PC-3 (cell line): ENCODE results near the gene ACTN4.

Experiments used
- EZH2 ChIP-seq: fragments of 300-600 bp; sonication (generic); IDR thresholded peaks from one replicate; pipeline ENCODE4 v1.6.1; 2017; ENCODE audit warnings: antibody characterized with exemption, mild to moderate bottlenecking, low read length; ENCODE audit not compliant: unreplicated experiment
- TF ChIP-seq, protein P1 (sequence below): fragments of 300-600 bp; sonication (generic); conservative IDR thresholded peaks from 2 replicates; pipeline ENCODE4 v1.5.1; 2017; ENCODE audit warnings: antibody characterized with exemption, low read depth, mild to moderate bottlenecking, low read length

DNA sequence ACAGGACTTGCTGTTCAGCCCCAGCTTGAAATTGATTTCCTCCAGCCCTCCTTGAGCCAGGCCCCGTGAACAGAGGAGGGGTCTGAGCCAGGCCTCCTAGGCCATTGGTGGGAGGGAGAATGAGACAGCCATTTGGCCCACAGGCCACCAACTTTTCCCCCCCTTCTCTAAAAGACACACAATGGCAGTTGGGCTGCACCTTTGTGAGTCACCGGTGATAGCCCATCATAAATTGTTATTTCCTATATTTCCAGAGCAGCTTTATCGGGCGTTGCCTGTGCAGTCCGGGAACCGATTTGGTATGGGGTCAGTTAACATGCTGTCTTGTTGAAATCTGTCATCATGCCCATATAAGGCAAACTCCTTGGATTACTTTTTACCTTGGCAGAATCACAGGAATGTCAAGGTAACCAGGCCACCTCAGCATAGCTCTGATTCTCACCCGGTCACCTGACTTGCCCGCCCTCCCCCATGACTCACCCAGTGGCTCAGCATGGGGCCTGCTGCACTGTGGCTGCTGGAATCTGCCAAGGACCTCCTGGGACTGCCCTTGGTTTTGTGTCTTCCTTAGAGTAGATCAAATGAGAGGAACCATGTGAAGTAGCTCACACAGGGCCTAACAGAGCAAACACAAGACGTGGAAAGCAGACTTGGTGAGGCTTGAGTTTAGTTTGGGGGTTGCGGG, 36.1 kb downstream of the ACTN4 start:
- TF ChIP-seq, protein P1, sequence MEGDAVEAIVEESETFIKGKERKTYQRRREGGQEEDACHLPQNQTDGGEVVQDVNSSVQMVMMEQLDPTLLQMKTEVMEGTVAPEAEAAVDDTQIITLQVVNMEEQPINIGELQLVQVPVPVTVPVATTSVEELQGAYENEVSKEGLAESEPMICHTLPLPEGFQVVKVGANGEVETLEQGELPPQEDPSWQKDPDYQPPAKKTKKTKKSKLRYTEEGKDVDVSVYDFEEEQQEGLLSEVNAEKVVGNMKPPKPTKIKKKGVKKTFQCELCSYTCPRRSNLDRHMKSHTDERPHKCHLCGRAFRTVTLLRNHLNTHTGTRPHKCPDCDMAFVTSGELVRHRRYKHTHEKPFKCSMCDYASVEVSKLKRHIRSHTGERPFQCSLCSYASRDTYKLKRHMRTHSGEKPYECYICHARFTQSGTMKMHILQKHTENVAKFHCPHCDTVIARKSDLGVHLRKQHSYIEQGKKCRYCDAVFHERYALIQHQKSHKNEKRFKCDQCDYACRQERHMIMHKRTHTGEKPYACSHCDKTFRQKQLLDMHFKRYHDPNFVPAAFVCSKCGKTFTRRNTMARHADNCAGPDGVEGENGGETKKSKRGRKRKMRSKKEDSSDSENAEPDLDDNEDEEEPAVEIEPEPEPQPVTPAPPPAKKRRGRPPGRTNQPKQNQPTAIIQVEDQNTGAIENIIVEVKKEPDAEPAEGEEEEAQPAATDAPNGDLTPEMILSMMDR = no peak
- TF ChIP-seq EZH2 = no peak
